ENCODE results near the gene PARVB. TPM values are rescaled to one million over a fixed set of nuclear protein-coding genes. Genes with fewer than 3 reads are reported as not detected.

PARVB gene
- total and polyA plus RNA-seq, 9 of the 15 experiments (the other 6 are each of a cell fraction or from before 2014, with no cell fraction given) = 1.1 to 59.2 (median 29.2) TPM

DNA sequence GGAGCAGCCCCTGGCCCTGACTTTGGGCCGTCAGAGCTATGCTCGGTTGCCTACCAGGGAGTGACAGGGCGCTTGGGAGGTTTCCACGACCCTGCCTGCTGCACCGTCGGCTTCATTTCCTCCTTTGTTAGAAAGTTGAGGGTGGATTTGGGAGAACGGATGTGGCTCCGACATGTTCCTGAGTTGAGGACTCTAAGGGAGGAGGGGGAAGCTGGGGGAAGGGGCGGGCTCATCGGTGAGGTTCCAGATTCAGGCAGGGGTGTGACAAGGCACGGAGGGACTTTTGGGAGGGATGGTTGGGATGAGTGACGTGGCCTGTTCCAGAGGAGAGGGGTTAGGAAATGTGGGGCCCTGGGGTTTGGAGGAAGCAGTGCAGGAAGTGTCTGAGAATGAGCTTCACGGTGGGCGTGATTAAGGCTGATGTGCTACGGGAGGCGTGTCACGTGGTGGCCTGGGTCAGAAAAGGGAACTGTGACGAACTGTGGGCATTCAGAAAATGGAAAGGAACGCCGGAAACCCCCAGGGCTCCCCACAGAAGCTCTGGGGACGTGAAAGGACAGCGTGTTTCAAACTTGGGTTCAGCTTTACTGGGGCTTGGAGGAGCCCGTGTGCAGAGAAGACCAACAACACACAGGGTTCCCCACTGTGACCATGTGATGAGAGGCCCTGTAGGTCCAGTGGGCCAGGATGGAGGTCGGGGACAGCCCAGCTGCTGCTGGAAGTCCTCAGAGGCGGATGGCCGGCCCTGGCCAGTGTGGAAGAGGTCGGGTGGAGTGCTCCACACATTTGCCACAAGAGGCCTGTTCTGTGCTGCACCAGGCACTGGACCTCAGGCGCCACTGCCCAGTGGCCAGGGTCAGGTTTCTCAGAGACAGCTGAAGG, 2.8 kb downstream of the PARVB start:
- WGBS (ENCODE audit: insufficient coverage, low coverage, missing lambda C conversion rate) = 0% methylated on average over 13 of the region's 28 CpGs
- Histone ChIP-seq H3K27me3 (ENCODE audit: control insufficient read depth in 2 of 2, insufficient read depth in 2 of 2, low read length in 2 of 2) (no peaks in the 10 kb centered on the region), H3K36me3 (ENCODE audit: control insufficient read depth, insufficient read depth, low read length) (peaks cover 10% of the 10 kb centered on the region; the same call in 2 of the 3 replicates), H3K9me1 (ENCODE audit: control insufficient read depth, insufficient read depth, low read length) (peaks cover 6% of the 10 kb centered on the region), H3K9me3 (replicated peaks; ENCODE audit: control insufficient read depth, insufficient read depth, low read depth, low read length) (no peaks in the 10 kb centered on the region), H3K27ac (ENCODE audit: extremely low read depth, low read depth, low read length) (peak overlapping the region; percentile 87), H2AFZ (ENCODE audit: low read depth, low read length) (peak overlapping the region; percentile 83), H3K79me2 (ENCODE audit: control insufficient read depth, insufficient read depth, low read length) (peaks cover 91% of the 10 kb centered on the region), H3K4me2 (ENCODE audit: insufficient read depth, low read length) (peak overlapping the region; percentile 89), H3K4me3 (peak overlapping the region; percentile 69), H3K4me1 (replicated peaks in 1 of 2; ENCODE audit: control insufficient read depth in 2 of 2, insufficient read depth in 2 of 2, low read length in 2 of 2) (peaks cover 31 to 55% of the 10 kb centered on the region in 2 experiments), H3K9ac (ENCODE audit: insufficient read depth in 1 of 2, low read depth in 2 of 2, low read length in 2 of 2) (peak overlapping the region; percentile 74 to 98), H4K20me1 (replicated peaks; ENCODE audit: control insufficient read depth, insufficient read depth, low read length) (no peaks in the 10 kb centered on the region)
- ChIA-PET POLR2A (interaction anchor here (0.5 to 3.1 kb wide), 7 partner anchors 10 to 1413 kb away, joined by 3 to 13 read pairs (median 5); no protein-coding TSS in a partner anchor), CTCF (ENCODE audit: low intra/inter-chr PET ratio) (no interaction called here)
- BruUV-seq (replicated peaks) = no TSS peak
- peak; percentile 41 to 82 (median 52) for DNase-seq (ENCODE audit: extremely low read depth in 1 of 4, low spot score in 3 of 4)
- in situ Hi-C loops (cut with MboI) (no loop called here), intact Hi-C loops (cut with micrococcal nuclease) (no loop called here)
- FAIRE-seq = peak; percentile 94
- peak; percentile 69 for ATAC-seq
- peak in 1 of 3 experiments; percentile 11 for TF ChIP-seq YY1 (IDR thresholded peaks at IDR 0.05; ENCODE audit: borderline replicate concordance in 1 of 3, control insufficient read depth in 1 of 3, extremely low read depth in 1 of 3, insufficient read depth in 3 of 3, insufficient read length in 1 of 3, insufficient replicate concordance in 2 of 3, low read depth in 1 of 3, low read length in 2 of 3)
- TF ChIP-seq SRSF1 (IDR thresholded peaks at IDR 0.05; ENCODE audit: low read depth, low read length) = no peak
- TF ChIP-seq HNRNPL (IDR thresholded peaks at IDR 0.05; ENCODE audit: low read depth, low read length) = no peak
- no peak for TF ChIP-seq CAMTA2 (CRISPR knock-in tag; conservative IDR thresholded peaks at IDR 0.05)
- no peak for TF ChIP-seq ATF1 (CRISPR knock-in tag; IDR thresholded peaks at IDR 0.05)
- peak; percentile 63 for TF ChIP-seq ATF1 (tag; IDR thresholded peaks at IDR 0.05)
- no peak for TF ChIP-seq IFI16 (CRISPR knock-in tag; IDR thresholded peaks at IDR 0.05)
- TF ChIP-seq CHD1 (IDR thresholded peaks at IDR 0.05; ENCODE audit: low read length) = no peak
- TF ChIP-seq JUND (IDR thresholded peaks at IDR 0.05; ENCODE audit: borderline replicate concordance, low read depth, low read length) = 0 out of 2 replicates have a peak, but pooled peaks have one; percentile 4
- no peak for TF ChIP-seq JUND (tag; IDR thresholded peaks at IDR 0.05; ENCODE audit: borderline replicate concordance, low read depth, low read length)
- TF ChIP-seq SNIP1 (IDR thresholded peaks at IDR 0.05; ENCODE audit: low read depth) = no peak
- TF ChIP-seq PHF8 (IDR thresholded peaks at IDR 0.05; ENCODE audit: borderline replicate concordance, low read length) = peak; percentile 36; the same call in 1 of the 2 replicates
- TF ChIP-seq, protein P1, sequence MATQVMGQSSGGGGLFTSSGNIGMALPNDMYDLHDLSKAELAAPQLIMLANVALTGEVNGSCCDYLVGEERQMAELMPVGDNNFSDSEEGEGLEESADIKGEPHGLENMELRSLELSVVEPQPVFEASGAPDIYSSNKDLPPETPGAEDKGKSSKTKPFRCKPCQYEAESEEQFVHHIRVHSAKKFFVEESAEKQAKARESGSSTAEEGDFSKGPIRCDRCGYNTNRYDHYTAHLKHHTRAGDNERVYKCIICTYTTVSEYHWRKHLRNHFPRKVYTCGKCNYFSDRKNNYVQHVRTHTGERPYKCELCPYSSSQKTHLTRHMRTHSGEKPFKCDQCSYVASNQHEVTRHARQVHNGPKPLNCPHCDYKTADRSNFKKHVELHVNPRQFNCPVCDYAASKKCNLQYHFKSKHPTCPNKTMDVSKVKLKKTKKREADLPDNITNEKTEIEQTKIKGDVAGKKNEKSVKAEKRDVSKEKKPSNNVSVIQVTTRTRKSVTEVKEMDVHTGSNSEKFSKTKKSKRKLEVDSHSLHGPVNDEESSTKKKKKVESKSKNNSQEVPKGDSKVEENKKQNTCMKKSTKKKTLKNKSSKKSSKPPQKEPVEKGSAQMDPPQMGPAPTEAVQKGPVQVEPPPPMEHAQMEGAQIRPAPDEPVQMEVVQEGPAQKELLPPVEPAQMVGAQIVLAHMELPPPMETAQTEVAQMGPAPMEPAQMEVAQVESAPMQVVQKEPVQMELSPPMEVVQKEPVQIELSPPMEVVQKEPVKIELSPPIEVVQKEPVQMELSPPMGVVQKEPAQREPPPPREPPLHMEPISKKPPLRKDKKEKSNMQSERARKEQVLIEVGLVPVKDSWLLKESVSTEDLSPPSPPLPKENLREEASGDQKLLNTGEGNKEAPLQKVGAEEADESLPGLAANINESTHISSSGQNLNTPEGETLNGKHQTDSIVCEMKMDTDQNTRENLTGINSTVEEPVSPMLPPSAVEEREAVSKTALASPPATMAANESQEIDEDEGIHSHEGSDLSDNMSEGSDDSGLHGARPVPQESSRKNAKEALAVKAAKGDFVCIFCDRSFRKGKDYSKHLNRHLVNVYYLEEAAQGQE (IDR thresholded peaks at IDR 0.05; ENCODE audit: borderline replicate concordance) = peak; percentile 58
- TF ChIP-seq, protein P1 (CRISPR knock-in tag; IDR thresholded peaks at IDR 0.05; ENCODE audit: low read depth) = no peak
